ENCODE results near the gene PRKCE.

DNA sequence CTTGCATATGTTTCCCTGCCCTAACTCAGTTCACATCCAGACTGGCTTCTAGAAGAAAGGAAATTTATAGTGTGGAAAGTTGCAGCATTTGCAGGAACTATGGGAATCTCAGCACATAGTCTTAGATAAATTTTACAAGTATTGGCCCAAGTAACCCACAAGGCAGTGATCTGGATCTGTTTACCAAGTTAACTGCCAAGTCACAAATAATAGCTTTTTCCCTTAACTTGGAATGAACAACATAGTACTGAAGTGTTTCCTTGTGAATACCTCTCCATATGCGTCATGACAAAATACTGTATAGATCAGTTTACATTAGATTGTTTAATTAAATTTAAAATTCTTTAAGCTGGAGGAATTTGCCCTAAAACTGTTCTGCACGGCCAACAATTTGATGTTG, 390.0 kb downstream of the PRKCE start:
- TF ChIP-seq POLR2A (IDR thresholded peaks at IDR 0.05) = no peak
- TF ChIP-seq, protein P1, sequence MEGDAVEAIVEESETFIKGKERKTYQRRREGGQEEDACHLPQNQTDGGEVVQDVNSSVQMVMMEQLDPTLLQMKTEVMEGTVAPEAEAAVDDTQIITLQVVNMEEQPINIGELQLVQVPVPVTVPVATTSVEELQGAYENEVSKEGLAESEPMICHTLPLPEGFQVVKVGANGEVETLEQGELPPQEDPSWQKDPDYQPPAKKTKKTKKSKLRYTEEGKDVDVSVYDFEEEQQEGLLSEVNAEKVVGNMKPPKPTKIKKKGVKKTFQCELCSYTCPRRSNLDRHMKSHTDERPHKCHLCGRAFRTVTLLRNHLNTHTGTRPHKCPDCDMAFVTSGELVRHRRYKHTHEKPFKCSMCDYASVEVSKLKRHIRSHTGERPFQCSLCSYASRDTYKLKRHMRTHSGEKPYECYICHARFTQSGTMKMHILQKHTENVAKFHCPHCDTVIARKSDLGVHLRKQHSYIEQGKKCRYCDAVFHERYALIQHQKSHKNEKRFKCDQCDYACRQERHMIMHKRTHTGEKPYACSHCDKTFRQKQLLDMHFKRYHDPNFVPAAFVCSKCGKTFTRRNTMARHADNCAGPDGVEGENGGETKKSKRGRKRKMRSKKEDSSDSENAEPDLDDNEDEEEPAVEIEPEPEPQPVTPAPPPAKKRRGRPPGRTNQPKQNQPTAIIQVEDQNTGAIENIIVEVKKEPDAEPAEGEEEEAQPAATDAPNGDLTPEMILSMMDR (IDR thresholded peaks at IDR 0.05) = no peak
